Ovary (tissue), 3 donors: ENCODE measurements around the gene TBX20.

Source experiments
- CTCF ChIP-seq, 3 donors: fragments of 450-650 bp in 2 of 3; fragments of 200-600 bp in 1 of 3; IDR thresholded peaks; one replicate each; pipeline versions ENCODE4 v1.5.1 to v1.8.0; 2016 to 2022; ENCODE audit warnings: antibody characterized with exemption in 3 of 3, mild to moderate bottlenecking in 1 of 3
- EP300 ChIP-seq: sonication (generic); formaldehyde crosslinking; IDR thresholded peaks from one replicate; pipeline ENCODE4 v1.6.1; 2017; ENCODE audit warnings: antibody characterized with exemption
- POLR2A ChIP-seq: fragments of 450-650 bp; IDR thresholded peaks from one replicate; pipeline ENCODE4 v1.6.1; 2017; ENCODE audit warnings: antibody characterized with exemption, mild to moderate bottlenecking, moderate library complexity
- donor health status: DM: no; HTN: no; CAD: no.

GRCh38 chr7:35254496-35255442 lies 869 bp upstream of the TBX20 start:
- TF ChIP-seq CTCF (IDR thresholded peaks at IDR 0.05) (no peak), POLR2A (no peak), EP300 (no peak)
